WERI-Rb-1 (cell line): ENCODE results near the gene LZTFL1.

Source experiments
- DNase-seq: peaks from one replicate; pipeline ENCODE4 v3.0.0-alpha.2; 2020
- H3K27ac ChIP-seq: fragments of 250-450 bp; sonication (Bioruptor Pico); 2 replicates; pipeline ENCODE4 v1.5.1; 2020; ENCODE audit warnings: mild to moderate bottlenecking, moderate library complexity
- H3K27me3 ChIP-seq: fragments of 250-450 bp; sonication (Bioruptor Pico); 2 replicates; pipeline ENCODE4 v1.5.1; 2021; ENCODE audit warnings: mild to moderate bottlenecking, low read depth, moderate library complexity; ENCODE audit not compliant: insufficient read depth, severe bottlenecking
- H3K36me3 ChIP-seq: fragments of 250-450 bp; sonication (Bioruptor Pico); 2 replicates; pipeline ENCODE4 v1.5.1; 2020; ENCODE audit warnings: mild to moderate bottlenecking, moderate library complexity
- H3K4me3 ChIP-seq: 2 replicates; pipeline ENCODE4 v1.5.1; 2011; ENCODE audit warnings: low read depth, mild to moderate bottlenecking, control low read depth, low read length
- H3K9me3 ChIP-seq: fragments of 250-450 bp; sonication (Bioruptor Pico); 2 replicates; pipeline ENCODE4 v1.5.1; 2021; ENCODE audit warnings: mild to moderate bottlenecking, moderate library complexity; ENCODE audit not compliant: severe bottlenecking
- CTCF ChIP-seq: IDR thresholded peaks from 2 replicates; pipeline ENCODE4 v1.5.1; 2011; ENCODE audit warnings: low read depth, mild to moderate bottlenecking, control low read depth, inconsistent platforms, low read length

Gene LZTFL1

GRCh38 chr3:45869638-45870037 is 27.7 kb upstream of the LZTFL1 start:
- DNase-seq = no peak
- TF ChIP-seq CTCF = no peak
- Histone ChIP-seq H3K4me3 (no peak overlapping the region), H3K36me3 (no peaks in the 10 kb centered on the region), H3K9me3 (peaks cover 4% of the 10 kb centered on the region), H3K27ac (no peak overlapping the region), H3K27me3 (no peaks in the 10 kb centered on the region)

GRCh38 chr3:45868650-45869049 is 26.7 kb upstream of the LZTFL1 start:
- Histone ChIP-seq H3K9me3 (peaks cover 4% of the 10 kb centered on the region), H3K27ac (no peak overlapping the region), H3K36me3 (no peaks in the 10 kb centered on the region), H3K27me3 (no peaks in the 10 kb centered on the region), H3K4me3 (no peak overlapping the region)
- no peak for DNase-seq
- no peak for TF ChIP-seq CTCF

- H3K36me3 ChIP-seq = no peaks in the 10 kb centered on the region
- H3K27me3 ChIP-seq = no peaks in the 10 kb centered on the region
- no peak for TF ChIP-seq CTCF
- H3K27ac ChIP-seq = no peak overlapping the region
- H3K9me3 ChIP-seq = no peaks in the 10 kb centered on the region
- DNase-seq = no peak
- H3K4me3 ChIP-seq = no peak overlapping the region
These were observed 26.3 kb upstream of the LZTFL1 start for GRCh38 chr3:45868213-45868612.

GRCh38 chr3:45865563-45865962 is 23.6 kb upstream of the LZTFL1 start:
- Histone ChIP-seq H3K9me3 (no peaks in the 10 kb centered on the region), H3K4me3 (no peak overlapping the region), H3K36me3 (no peaks in the 10 kb centered on the region), H3K27me3 (no peaks in the 10 kb centered on the region), H3K27ac (no peak overlapping the region)
- TF ChIP-seq CTCF = no peak
- DNase-seq = no peak

GRCh38 chr3:45864760-45865519 is 23.0 kb upstream of the LZTFL1 start:
- no peak for DNase-seq
- no peaks in the 10 kb centered on the region for H3K9me3 ChIP-seq
- no peak overlapping the region for H3K27ac ChIP-seq
- H3K4me3 ChIP-seq = no peak overlapping the region
- no peaks in the 10 kb centered on the region for H3K27me3 ChIP-seq
- H3K36me3 ChIP-seq = no peaks in the 10 kb centered on the region
- no peak for TF ChIP-seq CTCF

- H3K27me3 ChIP-seq = no peaks in the 10 kb centered on the region
- no peak for DNase-seq
- no peak overlapping the region for H3K27ac ChIP-seq
- H3K36me3 ChIP-seq = no peaks in the 10 kb centered on the region
- no peaks in the 10 kb centered on the region for H3K9me3 ChIP-seq
- H3K4me3 ChIP-seq = no peak overlapping the region
- TF ChIP-seq CTCF = no peak
These were observed 19.3 kb upstream of the LZTFL1 start for GRCh38 chr3:45861043-45861719.
